Thyroid gland (tissue), 4 donors: ENCODE measurements around the gene ARID3C. TPM values are rescaled to one million over a fixed set of nuclear protein-coding genes. Genes with fewer than 3 reads are reported as not detected.

Source experiments
- DNase-seq, 2 donors: peaks; one replicate each; pipeline ENCODE4 v3.0.0-alpha.2; 2019
- H3K27ac ChIP-seq, 3 donors: fragments of 200-600 bp; sonication (generic); 1 replicate in 2 of 3; 2 replicates in 1 of 3; pipeline ENCODE4 v1.5.1; 2016 to 2019; ENCODE audit warnings: mild to moderate bottlenecking in 1 of 3, moderate library complexity in 1 of 3
- H3K27me3 ChIP-seq: fragments of 200-600 bp; sonication (generic); one replicate; pipeline ENCODE4 v1.5.1; 2019
- H3K36me3 ChIP-seq, 2 donors: fragments of 200-600 bp; sonication (generic); one replicate each; pipeline ENCODE4 v1.5.1; 2016 to 2019
- H3K4me1 ChIP-seq, 2 donors: fragments of 200-600 bp; sonication (generic); one replicate each; pipeline ENCODE4 v1.5.1; 2017 to 2019
- H3K4me3 ChIP-seq, 3 donors: fragments of 200-600 bp; sonication (generic); replicated peaks in 1 of 3; 1 replicate in 2 of 3; 2 replicates in 1 of 3; pipeline ENCODE4 v1.5.1; 2016; ENCODE audit warnings: mild to moderate bottlenecking in 1 of 3
- H3K9me3 ChIP-seq: fragments of 200-600 bp; sonication (generic); one replicate; pipeline ENCODE4 v1.5.1; 2017
- POLR2A ChIP-seq, 2 donors: fragments of 450-650 bp; IDR thresholded peaks; one replicate each; pipeline ENCODE4 v1.6.1; 2017; ENCODE audit warnings: antibody characterized with exemption in 2 of 2, mild to moderate bottlenecking in 2 of 2, moderate library complexity in 1 of 2
- WGBS, 2 donors: methylation state at CpG; one replicate each; pipeline ENCODE4 v1.1.5; 2017; 5-methylcytosine and 5-hydroxymethylcytosine counted together
- intact Hi-C: fragments of 100-400 bp; cut with DNase I; formaldehyde crosslinking; loops from one replicate; pipeline ENCODE4 v1.15.1; 2023
- total RNA-seq, 4 donors: library from RNA; depleted of rRNA; stranded (reverse); fragments of >200 nt; gene quantifications; one replicate each; pipeline ENCODE4 v1.2.3, GENCODE V29; 2016
- TF ChIP-seq, protein P1 (sequence below), 6 experiments: fragments of 200-600 bp in 3 of 6; fragments of 450-650 bp in 3 of 6; sonication (generic) in 3 of 6; IDR thresholded peaks; one replicate each; pipeline ENCODE4 v1.5.1; 2016 to 2019; ENCODE audit warnings: antibody characterized with exemption in 6 of 6, mild to moderate bottlenecking in 2 of 6, inconsistent platforms in 1 of 6, moderate library complexity in 1 of 6

ARID3C gene
- total RNA-seq, 4 donors from 2014 or later, result not detected

DNA sequence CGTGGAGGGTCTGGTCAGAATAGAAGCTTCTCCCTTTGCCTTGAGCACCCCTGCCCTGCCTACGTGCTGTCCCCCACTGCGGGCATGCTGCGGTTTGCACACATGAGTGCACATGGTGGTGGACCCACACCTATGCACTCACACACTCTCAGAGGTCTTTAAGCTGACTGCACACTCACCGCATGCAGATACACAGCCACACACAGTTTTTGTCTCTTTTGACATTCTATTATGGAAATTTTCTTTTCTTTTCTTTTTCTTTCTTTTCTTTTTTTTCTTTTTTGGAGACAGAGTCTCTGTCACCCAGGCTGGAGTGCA, 584 bp upstream of the ARID3C start:
- 8 to 13% methylated on average over 5 of the region's 5 CpGs for WGBS, 2 donors
- H3K27ac ChIP-seq, result no peak overlapping the region
- peaks cover 5 to 12% of the 10 kb centered on the region in 2 donors for H3K4me1 ChIP-seq
- no peaks in the 10 kb centered on the region for H3K36me3 ChIP-seq
- H3K4me3 ChIP-seq, result peak overlapping the region in 1 of 3 donors; percentile 22
- peaks cover 15% of the 10 kb centered on the region for H3K27me3 ChIP-seq
- TF ChIP-seq POLR2A (IDR thresholded peaks at IDR 0.05), result no peak
- TF ChIP-seq, protein P1, sequence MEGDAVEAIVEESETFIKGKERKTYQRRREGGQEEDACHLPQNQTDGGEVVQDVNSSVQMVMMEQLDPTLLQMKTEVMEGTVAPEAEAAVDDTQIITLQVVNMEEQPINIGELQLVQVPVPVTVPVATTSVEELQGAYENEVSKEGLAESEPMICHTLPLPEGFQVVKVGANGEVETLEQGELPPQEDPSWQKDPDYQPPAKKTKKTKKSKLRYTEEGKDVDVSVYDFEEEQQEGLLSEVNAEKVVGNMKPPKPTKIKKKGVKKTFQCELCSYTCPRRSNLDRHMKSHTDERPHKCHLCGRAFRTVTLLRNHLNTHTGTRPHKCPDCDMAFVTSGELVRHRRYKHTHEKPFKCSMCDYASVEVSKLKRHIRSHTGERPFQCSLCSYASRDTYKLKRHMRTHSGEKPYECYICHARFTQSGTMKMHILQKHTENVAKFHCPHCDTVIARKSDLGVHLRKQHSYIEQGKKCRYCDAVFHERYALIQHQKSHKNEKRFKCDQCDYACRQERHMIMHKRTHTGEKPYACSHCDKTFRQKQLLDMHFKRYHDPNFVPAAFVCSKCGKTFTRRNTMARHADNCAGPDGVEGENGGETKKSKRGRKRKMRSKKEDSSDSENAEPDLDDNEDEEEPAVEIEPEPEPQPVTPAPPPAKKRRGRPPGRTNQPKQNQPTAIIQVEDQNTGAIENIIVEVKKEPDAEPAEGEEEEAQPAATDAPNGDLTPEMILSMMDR (IDR thresholded peaks at IDR 0.05), result no peak
- H3K9me3 ChIP-seq, result no peaks in the 10 kb centered on the region
- DNase-seq, result no peak
- intact Hi-C loops, result no loop called here

DNA sequence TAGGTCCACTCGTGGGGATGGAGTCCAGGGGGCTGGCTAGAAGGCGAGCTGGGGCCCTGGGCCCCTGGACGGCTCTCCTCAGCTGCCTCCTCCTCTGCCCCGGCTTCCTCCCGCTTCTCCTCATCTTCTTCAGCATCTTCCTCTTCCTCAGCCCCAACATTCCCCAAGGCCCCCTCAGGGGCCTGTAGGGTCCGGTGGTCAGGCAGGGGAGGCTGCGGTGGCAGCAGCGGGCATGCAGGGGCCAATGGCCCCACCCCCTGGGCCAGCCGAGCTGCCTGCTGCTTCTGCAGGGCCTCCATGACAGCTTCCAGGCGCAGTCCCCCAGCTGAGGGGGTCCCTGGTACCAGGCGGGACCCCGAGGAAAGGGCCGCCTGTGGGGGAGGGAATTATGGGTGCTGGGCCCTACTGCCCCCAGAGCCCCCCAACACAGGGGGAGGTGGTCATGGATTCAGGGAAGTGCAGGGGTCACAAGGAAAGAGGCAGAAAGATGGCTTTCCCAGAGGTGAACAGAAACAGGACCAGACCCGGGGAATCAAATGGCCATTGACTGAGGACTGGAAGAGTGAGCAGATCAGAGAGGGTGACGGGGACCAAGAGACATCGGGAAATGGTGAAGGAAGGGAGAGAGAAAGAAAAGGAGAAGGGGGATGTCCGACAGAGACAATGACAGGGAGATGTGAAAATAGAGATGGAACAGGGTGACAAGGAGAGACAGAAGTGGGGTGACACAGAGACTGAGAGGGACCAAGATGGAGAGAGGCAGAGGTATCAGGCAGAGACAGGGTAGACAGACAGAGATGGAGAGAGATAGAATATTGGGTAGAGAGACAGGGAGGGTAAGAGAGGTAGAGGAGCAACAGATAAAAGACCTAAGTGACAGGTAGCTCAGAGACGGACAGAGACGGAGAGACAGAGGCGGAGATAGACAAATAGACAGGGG, 880 bp downstream of the ARID3C start:
- Histone ChIP-seq H3K4me1 (peaks cover 8 to 21% of the 10 kb centered on the region in 2 donors), H3K27ac (no peak overlapping the region), H3K9me3 (no peaks in the 10 kb centered on the region), H3K27me3 (peaks cover 29% of the 10 kb centered on the region), H3K36me3 (no peaks in the 10 kb centered on the region), H3K4me3 (peak overlapping the region in 1 of 3 donors; percentile 22)
- DNase-seq, result no peak
- TF ChIP-seq, protein P1 (IDR thresholded peaks at IDR 0.05), result no peak
- no peak for TF ChIP-seq POLR2A (IDR thresholded peaks at IDR 0.05)
- 34 to 36% methylated on average over 15 to 19 of the region's 20 CpGs for WGBS, 2 donors
- intact Hi-C loops, result no loop called here

DNA sequence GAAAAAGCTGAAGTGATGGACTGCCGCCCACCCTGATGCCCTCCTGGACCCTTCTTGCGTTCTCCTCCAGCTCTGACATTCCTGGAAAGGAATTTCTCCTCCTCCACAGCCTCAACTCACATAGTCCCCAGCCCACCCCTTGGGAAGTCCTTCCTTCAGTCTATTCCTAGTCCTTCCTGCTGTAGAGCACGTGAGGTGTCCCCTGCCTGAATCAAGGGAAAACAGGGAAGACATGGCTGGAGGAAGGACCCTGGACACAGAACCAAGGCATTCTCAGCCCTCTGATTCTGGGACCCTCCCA, 3.7 kb downstream of the ARID3C start:
- intact Hi-C loops, result no loop called here
- H3K36me3 ChIP-seq, result no peaks in the 10 kb centered on the region
- no peaks in the 10 kb centered on the region for H3K9me3 ChIP-seq
- H3K4me1 ChIP-seq, result peaks cover 8 to 21% of the 10 kb centered on the region in 2 donors
- peaks cover 29% of the 10 kb centered on the region for H3K27me3 ChIP-seq
- TF ChIP-seq, protein P1 (IDR thresholded peaks at IDR 0.05), result no peak
- TF ChIP-seq POLR2A (IDR thresholded peaks at IDR 0.05), result no peak
- no peak overlapping the region for H3K27ac ChIP-seq
- no peak for DNase-seq
- 55 to 57% methylated on average over 3 of the region's 3 CpGs for WGBS, 2 donors
- H3K4me3 ChIP-seq, result no peak overlapping the region

DNA sequence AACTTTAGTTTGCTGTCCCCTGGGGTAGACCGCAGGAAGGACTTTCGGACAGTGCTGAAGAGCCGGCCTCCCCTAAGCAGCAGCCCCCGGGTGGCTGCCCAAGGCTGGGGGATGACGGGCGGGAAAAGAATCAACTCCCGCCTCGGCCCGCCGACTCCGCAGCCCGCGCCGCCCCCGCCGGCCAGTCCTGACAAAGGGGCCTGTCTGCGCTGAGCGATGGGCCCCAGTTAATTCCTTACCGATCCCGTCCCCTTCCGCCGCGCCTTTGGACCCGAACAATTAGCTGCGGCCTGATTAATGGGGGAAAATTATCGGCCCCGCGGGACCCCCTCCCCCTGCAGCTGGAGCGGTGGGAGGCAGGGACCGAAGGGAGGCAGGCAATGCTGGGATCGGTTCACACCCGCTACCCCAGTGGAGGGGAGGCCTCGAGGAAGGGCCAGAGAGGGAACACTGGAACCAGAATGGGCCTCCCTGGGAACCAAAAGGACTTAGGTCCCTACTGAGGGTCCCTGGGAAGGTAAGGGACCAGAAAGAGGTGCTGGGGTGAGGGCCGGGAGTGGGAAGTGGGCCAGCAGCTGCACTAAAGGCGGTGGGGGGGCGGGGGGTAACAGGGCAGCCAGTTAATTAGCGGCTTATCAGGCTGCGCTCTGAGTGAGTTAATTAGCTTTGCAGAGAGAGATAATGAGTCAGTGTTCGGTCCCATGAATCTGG, 4.2 kb downstream of the ARID3C start:
- Histone ChIP-seq H3K9me3 (no peaks in the 10 kb centered on the region), H3K27ac (no peak overlapping the region), H3K36me3 (no peaks in the 10 kb centered on the region), H3K4me3 (no peak overlapping the region), H3K4me1 (peaks cover 12 to 23% of the 10 kb centered on the region in 2 donors), H3K27me3 (peaks cover 29% of the 10 kb centered on the region)
- intact Hi-C loops, result no loop called here
- DNase-seq, result no peak
- TF ChIP-seq, protein P1 (IDR thresholded peaks at IDR 0.05), result no peak
- TF ChIP-seq POLR2A (IDR thresholded peaks at IDR 0.05), result no peak
- 12 to 25% methylated on average over 19 to 39 of the region's 39 CpGs for WGBS, 2 donors
